ENCODE data around the gene TMEM167B.

GRCh38 chr1:109114342-109114674, 23.7 kb downstream of the TMEM167B start:
- no peak for TF ChIP-seq CTCF (IDR thresholded peaks at IDR 0.05; ENCODE audit: low read depth, low read length, poor library complexity, severe bottlenecking)
- TF ChIP-seq EZH2phosphoT487 (IDR thresholded peaks at IDR 0.05; ENCODE audit: borderline replicate concordance, low read length) = no peak

All from DOHH2 (cell line).